Spleen (tissue), 7 donors: Measurements from ENCODE around the gene ENTPD8.

Experiments
- POLR2A ChIP-seq, 3 donors: fragments of 450-650 bp; IDR thresholded peaks; one replicate each; pipeline ENCODE4 v1.5.1; 2017; ENCODE audit warnings: antibody characterized with exemption in 3 of 3, mild to moderate bottlenecking in 1 of 3
- POLR2AphosphoS5 ChIP-seq, 3 donors: sonication (generic); formaldehyde crosslinking; IDR thresholded peaks; one replicate each; pipeline ENCODE4 v1.5.1; 2017; ENCODE audit warnings: antibody characterized with exemption in 3 of 3
- TF ChIP-seq, protein P1 (sequence below), 11 experiments: fragments of 200-600 bp in 7 of 11; fragments of 450-650 bp in 4 of 11; sonication (generic) in 4 of 11; IDR thresholded peaks in 8 of 11; conservative IDR thresholded peaks in 3 of 11; 1 replicate in 7 of 11; 2 replicates in 4 of 11; pipeline versions ENCODE4 v1.4.0 to v1.8.0; 2016 to 2021; ENCODE audit warnings: antibody characterized with exemption in 11 of 11, inconsistent platforms in 4 of 11, mild to moderate bottlenecking in 1 of 11
- donor health status: DM: no; HTN: no; CAD: no; lungs with moderate emphysema.
- donor health status: DM: no; HTN: no; CAD: no.
- donor health status: DM: no; HTN: no; CAD: no.

DNA sequence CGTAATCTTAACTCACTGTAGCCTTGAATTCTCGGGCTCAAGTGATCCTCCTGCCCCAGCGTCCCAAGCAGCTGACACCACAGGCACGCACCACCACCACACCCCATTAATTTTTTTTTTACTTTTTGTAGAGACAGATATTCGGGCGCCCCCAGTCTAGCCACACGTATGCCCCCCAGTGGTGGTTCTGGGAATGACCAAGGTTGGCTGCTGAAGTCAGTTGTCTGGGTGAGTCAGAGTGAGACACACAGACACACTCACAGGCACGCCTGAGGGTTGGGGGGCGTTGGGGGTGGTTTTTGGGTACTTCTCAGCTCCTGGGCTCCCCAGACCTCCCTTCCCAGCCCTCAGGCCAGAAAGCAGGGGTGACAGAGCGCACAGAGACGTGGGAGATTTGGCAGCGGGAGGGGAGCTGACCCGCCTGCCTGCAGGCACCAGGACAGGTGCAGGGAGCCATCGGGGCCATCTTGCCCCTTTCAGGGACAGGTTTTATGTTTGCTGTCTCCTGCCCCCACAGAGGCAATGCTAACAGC, 4.2 kb upstream of the ENTPD8 start:
- TF ChIP-seq POLR2A (IDR thresholded peaks at IDR 0.05) (no peak), POLR2AphosphoS5 (IDR thresholded peaks at IDR 0.05) (no peak)
- TF ChIP-seq, protein P1, sequence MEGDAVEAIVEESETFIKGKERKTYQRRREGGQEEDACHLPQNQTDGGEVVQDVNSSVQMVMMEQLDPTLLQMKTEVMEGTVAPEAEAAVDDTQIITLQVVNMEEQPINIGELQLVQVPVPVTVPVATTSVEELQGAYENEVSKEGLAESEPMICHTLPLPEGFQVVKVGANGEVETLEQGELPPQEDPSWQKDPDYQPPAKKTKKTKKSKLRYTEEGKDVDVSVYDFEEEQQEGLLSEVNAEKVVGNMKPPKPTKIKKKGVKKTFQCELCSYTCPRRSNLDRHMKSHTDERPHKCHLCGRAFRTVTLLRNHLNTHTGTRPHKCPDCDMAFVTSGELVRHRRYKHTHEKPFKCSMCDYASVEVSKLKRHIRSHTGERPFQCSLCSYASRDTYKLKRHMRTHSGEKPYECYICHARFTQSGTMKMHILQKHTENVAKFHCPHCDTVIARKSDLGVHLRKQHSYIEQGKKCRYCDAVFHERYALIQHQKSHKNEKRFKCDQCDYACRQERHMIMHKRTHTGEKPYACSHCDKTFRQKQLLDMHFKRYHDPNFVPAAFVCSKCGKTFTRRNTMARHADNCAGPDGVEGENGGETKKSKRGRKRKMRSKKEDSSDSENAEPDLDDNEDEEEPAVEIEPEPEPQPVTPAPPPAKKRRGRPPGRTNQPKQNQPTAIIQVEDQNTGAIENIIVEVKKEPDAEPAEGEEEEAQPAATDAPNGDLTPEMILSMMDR (IDR thresholded peaks at IDR 0.05 in 8 of 11, conservative IDR thresholded peaks at IDR 0.05 in 3 of 11) = peak; percentile 66 to 91 (median 89)
